ENCODE measurements around the gene WSCD2.

The WSCD2 gene

DNA sequence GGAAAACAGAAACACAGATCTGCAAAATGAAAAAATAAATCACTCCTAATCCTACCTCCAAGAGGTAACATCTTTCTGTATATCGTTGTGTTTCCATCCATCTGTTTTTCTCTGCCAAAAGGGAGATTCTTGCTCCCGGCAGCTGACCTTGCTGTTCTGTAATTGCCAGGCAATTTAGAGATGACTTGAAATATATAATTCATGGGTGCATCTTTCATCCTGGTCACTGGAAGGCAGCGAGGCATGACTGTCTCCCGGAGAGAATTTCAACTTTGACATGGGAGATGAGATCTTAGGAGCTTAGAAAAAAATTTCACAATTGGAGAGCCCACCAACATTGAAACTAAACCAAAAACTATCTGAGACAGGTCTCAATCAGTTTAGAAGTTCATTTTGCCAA is 53.0 kb downstream of the WSCD2 start:
- no peak overlapping the region for H2BK5ac ChIP-seq (ENCODE audit: low read length)
- no peak overlapping the region for H3K4ac ChIP-seq (ENCODE audit: low read depth, low read length)
- H3K79me2 ChIP-seq (ENCODE audit: control insufficient read depth, insufficient read depth, low read length) = no peaks in the 10 kb centered on the region
- H3K4me1 ChIP-seq (ENCODE audit: control insufficient read depth, low read depth, low read length) = no peaks in the 10 kb centered on the region
- DNase-seq = no peak
- H3K23ac ChIP-seq (ENCODE audit: low read length) = no peak overlapping the region
- H4K5ac ChIP-seq (ENCODE audit: low read length) = no peak overlapping the region
- H2BK15ac ChIP-seq (replicated peaks; ENCODE audit: low read depth) = no peak overlapping the region
- no peak overlapping the region for H3K4me3 ChIP-seq (ENCODE audit: low read length)
- H3K27ac ChIP-seq (ENCODE audit: low read depth, low read length) = no peak overlapping the region
- no peak overlapping the region for H2BK120ac ChIP-seq (ENCODE audit: low read depth, low read length)
- no peak overlapping the region for H3K18ac ChIP-seq (ENCODE audit: low read length)
- no peak overlapping the region for H4K8ac ChIP-seq (ENCODE audit: low read depth, low read length)
- no peaks in the 10 kb centered on the region for H3K36me3 ChIP-seq (ENCODE audit: control insufficient read depth, insufficient read depth, low read length)
- no peaks in the 10 kb centered on the region for H3K79me1 ChIP-seq (ENCODE audit: low read length)
- no peak overlapping the region for H2AK5ac ChIP-seq (ENCODE audit: low read length)
- WGBS (ENCODE audit: extremely low coverage, insufficient coverage, low lambda C conversion rate) = no CpG with 5 or more reads among the region's 4 CpGs
- no peak overlapping the region for H3K4me2 ChIP-seq (ENCODE audit: low read length)
- H3K9ac ChIP-seq (ENCODE audit: low read length) = no peak overlapping the region
- no peak overlapping the region for H3K56ac ChIP-seq (ENCODE audit: low read length)
- no peaks in the 10 kb centered on the region for H3K27me3 ChIP-seq (ENCODE audit: insufficient read depth, low read length, poor library complexity)

DNA sequence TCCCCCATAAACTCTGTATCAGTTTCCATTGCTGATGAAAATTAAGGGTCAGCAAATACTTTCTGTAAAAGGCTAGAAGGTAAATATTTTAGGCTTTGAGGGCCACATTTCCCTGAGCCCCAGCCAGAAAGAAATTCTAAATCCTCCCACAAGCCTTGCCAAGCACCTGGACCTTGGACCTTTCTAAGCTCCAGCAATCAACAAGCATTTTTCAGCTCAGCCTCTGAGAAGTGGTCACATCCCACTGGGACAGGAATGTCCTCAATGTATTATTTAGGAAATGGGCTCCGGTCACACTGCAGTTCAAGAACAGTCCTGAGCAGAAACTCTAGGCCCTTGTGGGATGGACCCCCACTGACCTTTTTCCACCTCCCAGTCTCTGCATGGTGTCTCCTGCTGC is 55.9 kb downstream of the WSCD2 start:
- Histone ChIP-seq H4K8ac (ENCODE audit: low read depth, low read length) (no peak overlapping the region), H3K36me3 (ENCODE audit: control insufficient read depth, insufficient read depth, low read length) (no peaks in the 10 kb centered on the region), H3K4ac (ENCODE audit: low read depth, low read length) (no peak overlapping the region), H3K79me2 (ENCODE audit: control insufficient read depth, insufficient read depth, low read length) (no peaks in the 10 kb centered on the region), H2AK5ac (ENCODE audit: low read length) (no peak overlapping the region), H2BK120ac (ENCODE audit: low read depth, low read length) (no peak overlapping the region), H3K27ac (ENCODE audit: low read depth, low read length) (no peak overlapping the region), H3K79me1 (ENCODE audit: low read length) (no peaks in the 10 kb centered on the region), H2BK15ac (replicated peaks; ENCODE audit: low read depth) (no peak overlapping the region), H3K23ac (ENCODE audit: low read length) (no peak overlapping the region), H3K4me3 (ENCODE audit: low read length) (no peak overlapping the region), H3K9ac (ENCODE audit: low read length) (no peak overlapping the region), H3K18ac (ENCODE audit: low read length) (no peak overlapping the region), H3K56ac (ENCODE audit: low read length) (no peak overlapping the region), H3K4me1 (ENCODE audit: control insufficient read depth, low read depth, low read length) (no peaks in the 10 kb centered on the region), H3K4me2 (ENCODE audit: low read length) (no peak overlapping the region), H3K27me3 (ENCODE audit: insufficient read depth, low read length, poor library complexity) (no peaks in the 10 kb centered on the region), H4K5ac (ENCODE audit: low read length) (no peak overlapping the region), H2BK5ac (ENCODE audit: low read length) (no peak overlapping the region)
- WGBS (ENCODE audit: extremely low coverage, insufficient coverage, low lambda C conversion rate) = no CpG with 5 or more reads among the region's 1 CpG
- DNase-seq = peak; percentile 44

DNA sequence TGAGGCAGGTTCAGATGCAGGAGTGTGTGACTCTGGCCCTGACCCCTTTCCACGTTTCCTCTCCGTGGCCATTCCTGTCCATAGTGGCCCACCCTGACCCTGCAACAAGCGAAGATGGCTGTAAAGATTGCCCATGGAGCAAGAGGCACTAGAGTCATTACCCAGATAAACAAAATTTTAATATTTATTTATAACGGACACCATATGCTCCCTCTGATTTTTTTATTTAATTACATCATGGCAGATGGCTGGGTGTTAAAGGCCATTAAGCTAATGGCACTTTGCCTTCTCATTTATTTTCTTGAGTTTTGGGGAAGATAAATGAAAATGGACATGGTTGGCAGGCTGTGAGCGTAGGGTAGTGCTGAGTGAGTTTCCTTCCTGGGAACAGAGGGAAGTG is 58.7 kb downstream of the WSCD2 start:
- H4K8ac ChIP-seq (ENCODE audit: low read depth, low read length) = no peak overlapping the region
- no peak overlapping the region for H3K23ac ChIP-seq (ENCODE audit: low read length)
- H3K18ac ChIP-seq (ENCODE audit: low read length) = no peak overlapping the region
- H2AK5ac ChIP-seq (ENCODE audit: low read length) = no peak overlapping the region
- H3K4me3 ChIP-seq (ENCODE audit: low read length) = no peak overlapping the region
- H3K27ac ChIP-seq (ENCODE audit: low read depth, low read length) = no peak overlapping the region
- no CpG with 5 or more reads among the region's 5 CpGs for WGBS (ENCODE audit: extremely low coverage, insufficient coverage, low lambda C conversion rate)
- no peak for DNase-seq
- H3K9ac ChIP-seq (ENCODE audit: low read length) = no peak overlapping the region
- H3K79me1 ChIP-seq (ENCODE audit: low read length) = no peaks in the 10 kb centered on the region
- H2BK5ac ChIP-seq (ENCODE audit: low read length) = no peak overlapping the region
- H3K56ac ChIP-seq (ENCODE audit: low read length) = no peak overlapping the region
- H2BK120ac ChIP-seq (ENCODE audit: low read depth, low read length) = no peak overlapping the region
- no peaks in the 10 kb centered on the region for H3K27me3 ChIP-seq (ENCODE audit: insufficient read depth, low read length, poor library complexity)
- no peak overlapping the region for H4K5ac ChIP-seq (ENCODE audit: low read length)
- no peak overlapping the region for H3K4me2 ChIP-seq (ENCODE audit: low read length)
- no peak overlapping the region for H2BK15ac ChIP-seq (replicated peaks; ENCODE audit: low read depth)
- no peak overlapping the region for H3K4ac ChIP-seq (ENCODE audit: low read depth, low read length)
- H3K4me1 ChIP-seq (ENCODE audit: control insufficient read depth, low read depth, low read length) = no peaks in the 10 kb centered on the region
- H3K36me3 ChIP-seq (ENCODE audit: control insufficient read depth, insufficient read depth, low read length) = no peaks in the 10 kb centered on the region
- H3K79me2 ChIP-seq (ENCODE audit: control insufficient read depth, insufficient read depth, low read length) = no peaks in the 10 kb centered on the region

DNA sequence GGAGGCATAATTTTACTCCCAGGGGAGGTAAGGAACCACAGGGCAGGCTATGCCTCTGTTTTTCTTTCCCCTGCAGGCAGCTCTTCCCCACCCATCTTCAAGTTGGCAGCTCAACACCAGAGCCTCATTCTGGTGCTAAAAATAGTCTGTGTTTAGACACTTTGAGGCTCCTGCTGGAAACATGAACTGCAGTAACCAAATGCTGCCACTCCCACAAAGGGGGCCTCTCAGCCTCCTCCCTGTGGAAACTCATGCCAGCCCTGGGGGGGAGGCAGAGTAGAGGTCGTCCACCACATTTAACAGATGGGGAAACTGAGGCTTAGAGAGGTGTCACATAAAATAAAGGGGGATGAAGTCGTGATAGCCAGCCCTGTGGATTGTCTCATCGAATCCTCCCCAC is 61.4 kb downstream of the WSCD2 start:
- DNase-seq = no peak
- WGBS (ENCODE audit: extremely low coverage, insufficient coverage, low lambda C conversion rate) = no CpG with 5 or more reads among the region's 3 CpGs
- H2BK5ac ChIP-seq (ENCODE audit: low read length) = no peak overlapping the region

DNA sequence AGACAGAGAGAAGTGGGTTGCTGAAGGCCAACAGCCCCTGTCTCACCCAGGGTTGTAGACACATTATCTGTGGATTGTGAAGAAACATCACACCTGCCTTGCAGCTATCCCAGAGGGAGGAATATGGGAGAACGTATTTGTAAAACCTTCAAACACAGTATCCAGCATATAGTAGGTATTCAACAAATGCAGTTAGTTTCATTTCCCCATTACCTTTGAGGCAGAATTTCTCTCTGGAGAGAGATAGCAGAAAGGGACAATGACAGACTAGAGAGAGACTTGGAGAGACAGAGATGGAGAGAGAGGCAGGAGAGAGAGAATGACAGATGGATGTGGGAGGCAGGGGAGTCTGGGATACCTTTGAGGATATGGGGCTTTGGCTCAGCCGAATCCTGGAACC is 62.0 kb downstream of the WSCD2 start:
- H3K36me3 ChIP-seq (ENCODE audit: control insufficient read depth, insufficient read depth, low read length) = no peaks in the 10 kb centered on the region
- H4K5ac ChIP-seq (ENCODE audit: low read length) = no peak overlapping the region
- H3K9ac ChIP-seq (ENCODE audit: low read length) = no peak overlapping the region
- H3K18ac ChIP-seq (ENCODE audit: low read length) = no peak overlapping the region
- no peak overlapping the region for H3K4me3 ChIP-seq (ENCODE audit: low read length)
- H3K27me3 ChIP-seq (ENCODE audit: insufficient read depth, low read length, poor library complexity) = no peaks in the 10 kb centered on the region
- DNase-seq = no peak
- H3K79me1 ChIP-seq (ENCODE audit: low read length) = no peaks in the 10 kb centered on the region
- no peak overlapping the region for H2AK5ac ChIP-seq (ENCODE audit: low read length)
- no peak overlapping the region for H2BK5ac ChIP-seq (ENCODE audit: low read length)
- H3K56ac ChIP-seq (ENCODE audit: low read length) = no peak overlapping the region
- H3K4me2 ChIP-seq (ENCODE audit: low read length) = no peak overlapping the region
- no peaks in the 10 kb centered on the region for H3K79me2 ChIP-seq (ENCODE audit: control insufficient read depth, insufficient read depth, low read length)
- no peak overlapping the region for H2BK120ac ChIP-seq (ENCODE audit: low read depth, low read length)
- no peak overlapping the region for H3K4ac ChIP-seq (ENCODE audit: low read depth, low read length)
- H3K27ac ChIP-seq (ENCODE audit: low read depth, low read length) = no peak overlapping the region
- WGBS (ENCODE audit: extremely low coverage, insufficient coverage, low lambda C conversion rate) = no CpG with 5 or more reads among the region's 2 CpGs
- no peak overlapping the region for H2BK15ac ChIP-seq (replicated peaks; ENCODE audit: low read depth)
- H3K4me1 ChIP-seq (ENCODE audit: control insufficient read depth, low read depth, low read length) = no peaks in the 10 kb centered on the region
- H4K8ac ChIP-seq (ENCODE audit: low read depth, low read length) = no peak overlapping the region
- H3K23ac ChIP-seq (ENCODE audit: low read length) = no peak overlapping the region

More for the DNA sequence above, 61.4 kb downstream of the WSCD2 start:
- no peak overlapping the region for H3K4me2 ChIP-seq (ENCODE audit: low read length)
- H3K36me3 ChIP-seq (ENCODE audit: control insufficient read depth, insufficient read depth, low read length) = no peaks in the 10 kb centered on the region
- H2BK120ac ChIP-seq (ENCODE audit: low read depth, low read length) = no peak overlapping the region
- H3K27me3 ChIP-seq (ENCODE audit: insufficient read depth, low read length, poor library complexity) = no peaks in the 10 kb centered on the region
- H2AK5ac ChIP-seq (ENCODE audit: low read length) = no peak overlapping the region
- no peak overlapping the region for H3K23ac ChIP-seq (ENCODE audit: low read length)
- no peak overlapping the region for H3K18ac ChIP-seq (ENCODE audit: low read length)
- no peaks in the 10 kb centered on the region for H3K79me1 ChIP-seq (ENCODE audit: low read length)
- no peak overlapping the region for H4K5ac ChIP-seq (ENCODE audit: low read length)
- no peak overlapping the region for H3K4ac ChIP-seq (ENCODE audit: low read depth, low read length)
- H3K79me2 ChIP-seq (ENCODE audit: control insufficient read depth, insufficient read depth, low read length) = no peaks in the 10 kb centered on the region
- H3K27ac ChIP-seq (ENCODE audit: low read depth, low read length) = no peak overlapping the region
- H3K4me1 ChIP-seq (ENCODE audit: control insufficient read depth, low read depth, low read length) = no peaks in the 10 kb centered on the region
- no peak overlapping the region for H3K9ac ChIP-seq (ENCODE audit: low read length)
- H2BK15ac ChIP-seq (replicated peaks; ENCODE audit: low read depth) = no peak overlapping the region
- no peak overlapping the region for H3K4me3 ChIP-seq (ENCODE audit: low read length)
- no peak overlapping the region for H3K56ac ChIP-seq (ENCODE audit: low read length)
- H4K8ac ChIP-seq (ENCODE audit: low read depth, low read length) = no peak overlapping the region

DNA sequence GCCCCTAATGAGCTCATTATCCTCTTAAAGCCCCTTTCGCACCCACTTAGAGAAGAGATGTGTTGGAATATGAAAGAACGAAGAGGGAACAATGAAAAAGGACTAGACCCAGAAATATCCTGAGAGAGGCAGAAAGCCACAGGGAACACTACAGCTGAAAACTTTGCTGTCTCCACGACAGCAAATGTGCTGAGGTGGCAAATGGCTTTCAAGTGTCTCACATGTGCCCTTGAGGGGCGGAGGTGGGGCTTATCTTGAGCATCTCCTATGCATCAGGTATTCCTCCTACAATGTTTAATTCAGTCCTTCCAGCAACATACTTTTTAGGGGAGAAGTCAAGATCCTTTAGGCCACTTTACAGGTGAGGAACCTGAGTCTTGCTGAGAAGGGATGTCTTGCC is 62.9 kb downstream of the WSCD2 start:
- H3K23ac ChIP-seq (ENCODE audit: low read length) = no peak overlapping the region
- H3K4me1 ChIP-seq (ENCODE audit: control insufficient read depth, low read depth, low read length) = no peaks in the 10 kb centered on the region
- H3K4ac ChIP-seq (ENCODE audit: low read depth, low read length) = no peak overlapping the region
- H3K9ac ChIP-seq (ENCODE audit: low read length) = no peak overlapping the region
- no peak overlapping the region for H3K18ac ChIP-seq (ENCODE audit: low read length)
- no peaks in the 10 kb centered on the region for H3K79me2 ChIP-seq (ENCODE audit: control insufficient read depth, insufficient read depth, low read length)
- H3K79me1 ChIP-seq (ENCODE audit: low read length) = no peaks in the 10 kb centered on the region
- no peak overlapping the region for H2BK120ac ChIP-seq (ENCODE audit: low read depth, low read length)
- H3K36me3 ChIP-seq (ENCODE audit: control insufficient read depth, insufficient read depth, low read length) = no peaks in the 10 kb centered on the region
- H2AK5ac ChIP-seq (ENCODE audit: low read length) = no peak overlapping the region
- no peak overlapping the region for H2BK15ac ChIP-seq (replicated peaks; ENCODE audit: low read depth)
- H3K27ac ChIP-seq (ENCODE audit: low read depth, low read length) = no peak overlapping the region
- H3K4me3 ChIP-seq (ENCODE audit: low read length) = no peak overlapping the region
- no peaks in the 10 kb centered on the region for H3K27me3 ChIP-seq (ENCODE audit: insufficient read depth, low read length, poor library complexity)
- H2BK5ac ChIP-seq (ENCODE audit: low read length) = no peak overlapping the region
- no peak overlapping the region for H3K4me2 ChIP-seq (ENCODE audit: low read length)
- no peak overlapping the region for H4K5ac ChIP-seq (ENCODE audit: low read length)
- H4K8ac ChIP-seq (ENCODE audit: low read depth, low read length) = no peak overlapping the region
- H3K56ac ChIP-seq (ENCODE audit: low read length) = no peak overlapping the region
- peak; percentile 13 for DNase-seq
- no CpG with 5 or more reads among the region's 4 CpGs for WGBS (ENCODE audit: extremely low coverage, insufficient coverage, low lambda C conversion rate)

Data from mesendoderm (in vitro differentiated cells).